Neural cell (in vitro differentiated cells): ENCODE results near the gene BCL2.

Source experiments
- EP300 ChIP-seq: fragments of 450-650 bp; conservative IDR thresholded peaks from 2 replicates; pipeline ENCODE4 v1.6.1; 2014; ENCODE audit warnings: antibody characterized with exemption, mild to moderate bottlenecking, moderate library complexity; ENCODE audit not compliant: poor library complexity, severe bottlenecking
- POLR2AphosphoS5 ChIP-seq: IDR thresholded peaks from 2 replicates; pipeline ENCODE4 v1.6.1; 2012
- TAF1 ChIP-seq: IDR thresholded peaks from 2 replicates; pipeline ENCODE4 v1.6.1; 2012; ENCODE audit warnings: low read depth
- TF ChIP-seq, protein P1 (sequence below): fragments of 450-650 bp; IDR thresholded peaks from 2 replicates; pipeline ENCODE4 v1.5.1; 2014; ENCODE audit warnings: antibody characterized with exemption, mild to moderate bottlenecking, moderate library complexity; ENCODE audit not compliant: poor library complexity, severe bottlenecking

DNA sequence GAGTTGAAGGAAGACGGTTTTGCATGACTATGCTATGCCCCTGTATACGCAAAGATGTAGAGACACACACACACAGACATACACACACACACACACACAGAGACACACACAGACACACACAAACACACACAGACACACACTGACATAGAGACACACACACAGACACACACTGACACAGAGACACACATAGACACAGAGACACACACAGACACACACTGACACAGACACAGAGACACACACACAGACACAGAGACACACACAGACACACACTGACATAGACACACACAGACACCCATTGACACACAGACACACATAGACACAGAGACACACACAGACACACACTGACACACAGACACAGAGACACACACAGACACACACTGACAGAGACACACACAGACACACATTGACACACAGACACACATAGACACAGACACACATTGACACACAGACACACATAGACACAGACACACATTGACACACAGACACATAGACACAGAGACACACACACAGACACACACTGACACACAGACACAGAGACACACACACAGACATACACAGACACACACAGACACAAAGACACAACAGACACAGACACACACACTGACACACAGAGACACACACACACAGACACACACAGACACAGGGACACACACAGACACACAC lies 121.3 kb downstream of the BCL2 start:
- TF ChIP-seq, protein P1, sequence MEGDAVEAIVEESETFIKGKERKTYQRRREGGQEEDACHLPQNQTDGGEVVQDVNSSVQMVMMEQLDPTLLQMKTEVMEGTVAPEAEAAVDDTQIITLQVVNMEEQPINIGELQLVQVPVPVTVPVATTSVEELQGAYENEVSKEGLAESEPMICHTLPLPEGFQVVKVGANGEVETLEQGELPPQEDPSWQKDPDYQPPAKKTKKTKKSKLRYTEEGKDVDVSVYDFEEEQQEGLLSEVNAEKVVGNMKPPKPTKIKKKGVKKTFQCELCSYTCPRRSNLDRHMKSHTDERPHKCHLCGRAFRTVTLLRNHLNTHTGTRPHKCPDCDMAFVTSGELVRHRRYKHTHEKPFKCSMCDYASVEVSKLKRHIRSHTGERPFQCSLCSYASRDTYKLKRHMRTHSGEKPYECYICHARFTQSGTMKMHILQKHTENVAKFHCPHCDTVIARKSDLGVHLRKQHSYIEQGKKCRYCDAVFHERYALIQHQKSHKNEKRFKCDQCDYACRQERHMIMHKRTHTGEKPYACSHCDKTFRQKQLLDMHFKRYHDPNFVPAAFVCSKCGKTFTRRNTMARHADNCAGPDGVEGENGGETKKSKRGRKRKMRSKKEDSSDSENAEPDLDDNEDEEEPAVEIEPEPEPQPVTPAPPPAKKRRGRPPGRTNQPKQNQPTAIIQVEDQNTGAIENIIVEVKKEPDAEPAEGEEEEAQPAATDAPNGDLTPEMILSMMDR = no peak
- TF ChIP-seq EP300 (no peak), POLR2AphosphoS5 (no peak), TAF1 (no peak)
